Measurements from ENCODE around the gene EVI2A.

GRCh38 chr17:31275116-31275515, 46.3 kb downstream of the EVI2A start:
- TF ChIP-seq CTCF (IDR thresholded peaks at IDR 0.05) (no peak), POLR2A (IDR thresholded peaks at IDR 0.05) (no peak)

All from right lobe of liver (tissue), 4 donors.